ENCODE measurements around the gene RFXAP.

The RFXAP gene

DNA sequence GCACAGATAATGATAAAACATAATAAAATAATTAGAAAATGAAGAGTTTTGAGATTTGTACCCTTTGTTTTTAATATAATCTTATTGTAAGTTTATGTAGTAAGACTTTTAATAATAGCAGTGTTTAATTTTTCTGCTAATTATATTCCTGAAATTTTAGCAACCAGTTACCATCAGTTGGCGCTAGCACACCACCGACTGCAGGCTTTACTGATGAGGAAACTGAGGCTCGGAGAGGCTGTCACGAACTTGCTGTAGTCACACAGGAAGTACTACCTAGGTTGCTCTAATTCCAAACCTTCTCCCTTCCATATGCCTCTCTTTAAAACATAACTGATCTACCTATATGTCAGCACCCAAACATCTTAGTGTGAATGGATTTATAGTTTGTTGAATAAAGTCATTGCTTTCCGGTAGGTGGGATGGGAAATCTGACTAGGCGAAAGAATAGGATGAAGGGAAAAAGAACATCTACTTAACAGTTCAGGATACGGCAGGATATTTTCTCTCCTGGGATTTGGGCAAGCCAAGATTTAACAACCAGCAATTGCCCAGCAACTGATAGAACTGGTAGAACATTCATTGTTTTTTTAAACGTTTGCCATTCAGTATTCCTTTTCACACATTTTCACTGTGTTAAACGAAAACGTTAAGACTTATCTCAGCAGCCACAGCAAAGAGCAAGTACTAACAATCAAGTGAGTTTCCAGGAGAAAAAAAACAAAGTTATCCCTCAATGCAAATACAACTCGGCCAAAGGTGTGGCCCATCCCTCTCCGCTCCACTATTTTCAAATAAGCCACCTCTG is 822 bp upstream of the RFXAP start:
- no peak for DNase-seq

- no peak for DNase-seq
Observed at GRCh38 chr13:36819739-36820090, 693 bp downstream of the RFXAP start.

DNA sequence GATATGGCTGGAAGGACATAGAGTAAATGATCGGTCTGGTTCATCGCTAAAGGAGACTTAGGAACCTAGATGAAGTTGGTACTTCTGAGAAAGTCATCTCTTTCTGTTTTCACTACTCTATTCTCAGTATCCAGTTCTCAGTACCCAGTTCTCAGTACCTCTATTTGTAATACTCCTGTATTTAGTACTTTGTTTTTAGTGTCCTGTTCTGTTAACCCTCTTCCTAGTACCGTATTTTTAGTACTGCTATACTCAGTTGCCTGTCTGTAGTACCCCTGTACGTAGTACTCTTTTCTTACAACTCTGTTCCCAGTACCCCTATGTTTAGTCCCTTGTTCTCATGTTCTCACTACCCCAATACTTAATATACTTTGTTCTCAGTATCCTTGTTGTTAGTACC is 1.2 kb downstream of the RFXAP start:
- DNase-seq: no peak

- no peak for DNase-seq
Observed at GRCh38 chr13:36822785-36823184, 3.8 kb downstream of the RFXAP start.

DNA sequence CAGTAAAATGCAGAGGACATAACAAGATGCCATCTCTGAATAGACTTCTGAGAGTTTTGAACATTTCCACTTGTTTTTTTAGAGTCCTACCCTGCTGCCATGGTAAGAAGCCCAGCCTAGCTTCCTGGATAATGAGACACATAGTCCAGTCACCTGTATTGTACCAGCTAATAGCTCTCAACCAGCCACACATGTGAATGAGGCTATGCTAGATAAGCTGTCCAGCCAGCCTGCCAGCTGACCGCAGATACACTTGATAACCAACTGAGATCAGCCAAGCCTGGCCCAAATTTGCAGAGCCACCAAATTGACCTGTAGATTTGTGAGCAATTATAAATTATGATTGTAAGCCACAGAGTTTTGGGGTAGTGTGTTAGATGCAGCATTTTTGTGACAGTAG is 10.7 kb downstream of the RFXAP start:
- no peak for DNase-seq

- no peak for DNase-seq
Observed at GRCh38 chr13:36831291-36831690, 12.3 kb downstream of the RFXAP start.

DNA sequence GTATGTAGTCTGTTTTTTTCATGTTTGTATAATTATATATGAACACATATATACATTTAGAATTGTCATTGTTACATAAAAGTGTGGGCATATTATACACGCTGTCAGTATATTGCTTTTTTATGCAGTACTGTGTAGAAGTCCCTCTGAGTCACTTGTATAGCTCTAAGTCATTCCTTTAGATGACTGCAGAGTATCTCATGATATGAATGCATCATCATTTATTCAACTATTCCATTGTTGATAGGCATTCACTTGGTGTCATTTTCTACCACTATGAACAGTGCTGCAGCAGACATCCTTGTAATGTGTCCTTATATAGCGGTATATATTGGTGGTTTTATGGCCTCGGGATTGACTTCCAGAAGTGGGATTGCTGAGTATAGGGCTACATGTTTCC is 15.3 kb downstream of the RFXAP start:
- no peak for DNase-seq

- DNase-seq: no peak
Observed at GRCh38 chr13:36837354-36838092, 18.5 kb downstream of the RFXAP start.

GRCh38 chr13:36839281-36839680 is 20.3 kb downstream of the RFXAP start:
- DNase-seq: no peak

GRCh38 chr13:36839981-36840380 is 21.0 kb downstream of the RFXAP start:
- DNase-seq: no peak

DNA sequence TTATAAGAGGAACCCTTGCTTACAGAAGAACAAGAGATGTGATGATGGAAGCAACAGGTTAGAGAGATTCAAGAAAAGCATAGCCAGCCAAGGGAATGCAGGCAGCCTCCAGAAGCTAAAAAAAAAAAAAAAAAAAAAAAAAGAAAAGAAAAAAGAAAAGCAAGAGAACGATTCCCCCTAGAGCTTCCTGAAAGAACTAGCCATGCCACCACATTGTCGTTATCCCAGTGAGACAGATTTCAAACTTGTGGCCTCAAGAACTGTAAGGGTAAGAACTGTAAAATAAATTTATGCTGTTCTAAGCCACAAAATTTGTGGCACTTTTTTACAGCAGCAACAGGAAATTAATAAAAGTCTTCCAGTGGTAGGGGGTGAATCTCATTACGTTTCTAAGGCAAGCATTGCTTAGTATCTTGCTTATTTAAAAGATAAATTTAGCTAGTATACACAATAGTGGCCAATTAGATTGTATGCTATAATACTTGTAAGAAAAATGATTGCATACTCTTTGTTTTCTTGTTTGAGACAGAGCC is 21.8 kb downstream of the RFXAP start:
- DNase-seq: no peak

GRCh38 chr13:36841391-36841790 is 22.4 kb downstream of the RFXAP start:
- DNase-seq: no peak

- no peak for DNase-seq
Observed at GRCh38 chr13:36847606-36848005, 28.6 kb downstream of the RFXAP start.

DNA sequence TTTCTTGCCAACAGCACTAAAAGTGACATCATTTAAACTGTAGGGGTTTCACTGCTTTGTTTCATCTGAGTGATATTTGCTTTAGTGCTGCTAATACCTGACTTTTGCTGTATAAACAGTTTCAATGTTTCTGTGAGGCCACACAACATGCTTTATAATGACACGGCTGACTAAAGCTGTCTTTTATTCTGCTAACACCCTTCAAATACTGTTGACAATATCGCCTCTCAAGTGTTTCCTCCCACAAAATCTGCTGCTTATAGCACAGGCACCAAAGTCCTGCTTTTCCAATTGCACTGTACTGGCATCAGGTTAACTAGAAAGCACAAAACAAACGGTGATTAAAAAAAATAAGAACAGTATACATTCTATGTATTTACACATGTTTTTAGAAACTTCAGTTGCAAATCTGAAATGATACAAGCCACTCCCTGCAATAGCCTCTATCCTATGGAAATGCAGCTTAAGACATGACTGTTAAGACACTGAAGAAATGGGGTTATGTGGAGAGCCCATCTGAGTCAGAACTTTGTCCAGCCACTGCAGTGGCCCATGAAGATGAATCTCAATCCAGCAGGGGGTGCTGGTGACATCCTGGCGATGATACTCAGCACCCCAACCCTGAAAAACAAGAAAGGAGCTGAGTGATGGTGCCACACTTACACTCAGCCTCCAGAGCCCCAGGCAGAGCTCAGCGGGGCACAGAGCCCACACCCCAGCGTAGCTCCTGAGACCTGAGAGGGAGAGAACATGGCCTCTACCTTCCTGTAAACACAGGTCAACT is 29.4 kb downstream of the RFXAP start:
- DNase-seq: no peak

DNA sequence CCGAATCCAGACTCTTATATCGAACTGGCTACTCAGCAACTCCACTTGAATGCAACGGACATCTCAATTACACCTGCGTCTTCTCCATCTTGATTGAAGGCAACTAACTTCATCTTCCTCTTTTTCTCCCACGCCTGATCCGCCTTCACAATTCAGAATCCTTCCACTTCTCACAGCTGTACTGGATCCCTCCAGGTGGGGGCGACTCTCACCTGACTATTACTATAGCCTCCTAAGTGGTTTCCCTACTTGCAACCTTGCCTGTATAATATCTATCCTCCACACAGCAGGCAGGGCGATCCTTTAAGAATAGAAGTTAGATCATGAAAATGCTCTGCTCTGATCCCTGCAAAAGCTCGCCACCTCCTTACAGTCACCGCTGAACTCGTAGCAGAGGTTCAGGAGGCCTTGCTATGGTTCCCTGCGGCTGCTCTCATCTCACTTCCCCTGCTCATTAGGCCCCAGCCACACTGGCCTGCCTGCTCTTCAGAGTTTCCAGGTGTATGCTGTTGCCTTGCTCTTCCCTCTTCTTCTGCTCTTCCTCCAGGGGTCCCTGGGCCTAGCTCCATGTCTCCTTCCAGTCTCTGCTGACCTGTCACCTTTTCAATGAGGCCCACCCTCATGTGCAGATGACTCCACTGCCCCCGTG is 31.9 kb downstream of the RFXAP start:
- DNase-seq: peak; percentile 18

- DNase-seq: no peak
Observed at GRCh38 chr13:36857253-36857652, 38.2 kb downstream of the RFXAP start.

- DNase-seq: peak; percentile 46
Observed at GRCh38 chr13:36858290-36858689, 39.3 kb downstream of the RFXAP start.

- no peak for DNase-seq
Observed at GRCh38 chr13:36859259-36859658, 40.2 kb downstream of the RFXAP start.

GRCh38 chr13:36862002-36862685 is 43.1 kb downstream of the RFXAP start:
- no peak for DNase-seq

- DNase-seq: no peak
Observed at GRCh38 chr13:36862722-36863121, 43.7 kb downstream of the RFXAP start.

- no peak for DNase-seq
Observed at GRCh38 chr13:36865265-36865664, 46.2 kb downstream of the RFXAP start.

DNA sequence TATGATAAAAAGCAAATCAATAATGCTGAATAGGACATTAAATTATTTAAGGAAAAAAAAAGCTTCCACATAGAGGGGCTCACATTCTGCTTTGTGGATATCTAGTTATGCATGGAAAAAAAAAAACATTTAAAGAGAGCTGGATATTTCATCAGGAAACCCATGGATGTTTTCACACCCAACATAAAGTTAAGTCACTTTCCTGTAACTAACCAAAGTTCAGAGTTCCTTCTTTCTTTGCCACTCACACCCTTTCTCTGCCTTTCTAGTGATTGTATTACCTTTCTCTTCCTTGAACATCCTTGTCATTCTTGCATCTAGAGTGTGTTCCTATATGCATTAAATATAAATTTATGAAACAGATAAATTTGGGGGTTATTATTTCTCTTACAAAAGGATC is 47.2 kb downstream of the RFXAP start:
- DNase-seq: no peak

Data from NCI-H1694 (cell line).